ENCODE results near the gene CYB5R4.
A peak's percentile ranks its signal among the peaks of the same experiment; 100 is the strongest.
"Not testable (repeated sequence)": the region's sequence is repeated elsewhere in the genome, so short reads cannot be mapped to it uniquely, and the experiment has no call there.

CYB5R4 gene

GRCh38 chr6:83867043-83867442, 7.6 kb downstream of the CYB5R4 start:
- ATAC-seq: no peak

- peak in 1 of 2 donors; percentile 56 for ATAC-seq
These were observed 8.2 kb downstream of the CYB5R4 start for GRCh38 chr6:83867527-83868161.

GRCh38 chr6:83868639-83869038, 9.2 kb downstream of the CYB5R4 start:
- peak in 1 of 2 donors; percentile 30 for ATAC-seq

- ATAC-seq: no peak
These were observed 11.2 kb downstream of the CYB5R4 start for GRCh38 chr6:83870649-83871048.

GRCh38 chr6:83872386-83873118, 13.1 kb downstream of the CYB5R4 start:
- ATAC-seq: no peak

GRCh38 chr6:83873869-83874268, 14.4 kb downstream of the CYB5R4 start:
- no peak for ATAC-seq

GRCh38 chr6:83875843-83876242, 16.4 kb downstream of the CYB5R4 start:
- ATAC-seq: no peak

- ATAC-seq: no peak
These were observed 19.6 kb downstream of the CYB5R4 start for GRCh38 chr6:83878902-83879644.

- no peak for ATAC-seq
These were observed 20.3 kb downstream of the CYB5R4 start for GRCh38 chr6:83879746-83880145.

- no peak for ATAC-seq
These were observed 23.8 kb downstream of the CYB5R4 start for GRCh38 chr6:83883240-83883639.

- ATAC-seq: peak; percentile 53 to 55
These were observed 25.0 kb downstream of the CYB5R4 start for GRCh38 chr6:83884523-83884922.

GRCh38 chr6:83885984-83886383, 26.5 kb downstream of the CYB5R4 start:
- no peak for ATAC-seq

- ATAC-seq: no peak
These were observed 30.1 kb downstream of the CYB5R4 start for GRCh38 chr6:83889621-83890020.

- no peak for ATAC-seq
These were observed 31.0 kb downstream of the CYB5R4 start for GRCh38 chr6:83890520-83890919.

- ATAC-seq: no peak
These were observed 32.1 kb downstream of the CYB5R4 start for GRCh38 chr6:83891586-83891985.

GRCh38 chr6:83893024-83893423, 33.5 kb downstream of the CYB5R4 start:
- no peak for ATAC-seq

GRCh38 chr6:83897094-83897493, 37.6 kb downstream of the CYB5R4 start:
- not testable (repeated sequence) for ATAC-seq

- ATAC-seq: no peak
These were observed 42.1 kb downstream of the CYB5R4 start for GRCh38 chr6:83901624-83902023.

GRCh38 chr6:83904395-83904794, 44.9 kb downstream of the CYB5R4 start:
- ATAC-seq: no peak

- ATAC-seq: no peak
These were observed 46.2 kb downstream of the CYB5R4 start for GRCh38 chr6:83905648-83906047.

- not testable (repeated sequence) for ATAC-seq
These were observed 48.3 kb downstream of the CYB5R4 start for GRCh38 chr6:83907623-83908390.

GRCh38 chr6:83908813-83909212, 49.3 kb downstream of the CYB5R4 start:
- ATAC-seq: no peak

GRCh38 chr6:83911278-83911677, 51.8 kb downstream of the CYB5R4 start:
- no peak for ATAC-seq
